IPS-15b (cell line): Measurements from ENCODE around the gene DOCK2.

Source experiments
- H3K27me3 ChIP-seq: one replicate; pipeline ENCODE4 v1.6.1; 2013; ENCODE audit warnings: low read length; ENCODE audit not compliant: control insufficient read depth, insufficient read depth
- H3K36me3 ChIP-seq: one replicate; pipeline ENCODE4 v1.6.1; 2013; ENCODE audit warnings: low read length; ENCODE audit not compliant: control insufficient read depth, insufficient read depth
- H3K4me1 ChIP-seq: one replicate; pipeline ENCODE4 v1.6.1; 2013; ENCODE audit warnings: mild to moderate bottlenecking, low read length; ENCODE audit not compliant: control insufficient read depth, insufficient read depth
- H3K4me3 ChIP-seq: one replicate; pipeline ENCODE4 v1.5.1; 2013; ENCODE audit warnings: low read depth, low read length
- H3K9ac ChIP-seq: one replicate; pipeline ENCODE4 v1.6.1; 2013; ENCODE audit warnings: low read depth, mild to moderate bottlenecking, low read length
- H3K9me3 ChIP-seq: one replicate; pipeline ENCODE4 v1.6.1; 2013; ENCODE audit warnings: mild to moderate bottlenecking, low read length; ENCODE audit not compliant: control insufficient read depth, insufficient read depth

The DOCK2 gene

DNA sequence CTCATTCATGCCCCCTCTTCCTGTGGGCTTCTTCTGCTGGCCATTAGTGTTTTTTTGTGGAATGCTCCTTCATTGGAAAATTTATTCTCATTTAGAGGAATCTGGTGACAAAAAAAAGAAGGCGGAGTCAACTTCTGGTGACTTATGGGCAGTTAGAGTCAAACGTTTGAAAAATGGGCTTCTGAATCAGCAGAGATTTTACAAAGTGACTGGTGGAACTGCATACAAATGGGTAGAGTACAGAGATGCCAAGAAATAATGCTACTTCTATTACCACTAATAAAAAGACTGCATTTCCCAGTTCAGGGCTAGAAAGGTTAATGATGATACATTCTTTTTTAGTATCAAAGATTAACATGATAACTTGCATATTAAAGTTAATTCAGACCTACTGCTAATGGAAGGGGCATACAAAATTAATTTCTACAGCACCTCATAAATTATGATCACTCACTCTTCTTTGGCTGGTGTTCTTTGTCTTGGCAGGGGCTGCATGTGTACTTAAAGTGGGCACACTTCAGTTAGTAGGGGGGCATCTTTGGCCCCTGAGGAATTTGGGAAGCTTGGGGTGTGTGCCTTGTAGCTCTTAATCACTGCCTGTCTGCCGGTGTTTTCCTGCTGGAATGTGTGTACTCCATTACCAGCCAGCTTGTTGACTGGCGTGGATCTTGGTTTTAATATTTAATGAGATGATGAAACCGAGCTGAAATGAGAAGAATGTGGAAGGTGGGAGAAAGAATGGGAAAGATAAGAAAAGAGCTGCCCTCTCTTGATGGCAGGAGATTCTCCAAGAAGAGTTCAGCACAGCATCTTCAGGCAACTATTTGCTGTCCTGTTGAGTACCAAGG is 148.9 kb downstream of the DOCK2 start:
- Histone ChIP-seq H3K36me3 (no peaks in the 10 kb centered on the region), H3K4me1 (no peaks in the 10 kb centered on the region), H3K9ac (no peak overlapping the region), H3K9me3 (no peaks in the 10 kb centered on the region), H3K27me3 (no peaks in the 10 kb centered on the region), H3K4me3 (no peak overlapping the region)

- no peaks in the 10 kb centered on the region for H3K36me3 ChIP-seq
- no peaks in the 10 kb centered on the region for H3K27me3 ChIP-seq
- H3K4me1 ChIP-seq = no peaks in the 10 kb centered on the region
- H3K9ac ChIP-seq = no peak overlapping the region
- no peaks in the 10 kb centered on the region for H3K9me3 ChIP-seq
- no peak overlapping the region for H3K4me3 ChIP-seq
Measured at GRCh38 chr5:169788168-169788567, 151.1 kb downstream of the DOCK2 start.

GRCh38 chr5:169789417-169789940 is 152.4 kb downstream of the DOCK2 start:
- no peaks in the 10 kb centered on the region for H3K27me3 ChIP-seq
- H3K36me3 ChIP-seq = no peaks in the 10 kb centered on the region
- no peak overlapping the region for H3K4me3 ChIP-seq
- H3K9ac ChIP-seq = no peak overlapping the region
- H3K4me1 ChIP-seq = no peaks in the 10 kb centered on the region
- H3K9me3 ChIP-seq = no peaks in the 10 kb centered on the region

GRCh38 chr5:169791251-169791650 is 154.2 kb downstream of the DOCK2 start:
- Histone ChIP-seq H3K36me3 (no peaks in the 10 kb centered on the region), H3K4me1 (no peaks in the 10 kb centered on the region), H3K9ac (no peak overlapping the region), H3K27me3 (no peaks in the 10 kb centered on the region), H3K9me3 (no peaks in the 10 kb centered on the region), H3K4me3 (no peak overlapping the region)

DNA sequence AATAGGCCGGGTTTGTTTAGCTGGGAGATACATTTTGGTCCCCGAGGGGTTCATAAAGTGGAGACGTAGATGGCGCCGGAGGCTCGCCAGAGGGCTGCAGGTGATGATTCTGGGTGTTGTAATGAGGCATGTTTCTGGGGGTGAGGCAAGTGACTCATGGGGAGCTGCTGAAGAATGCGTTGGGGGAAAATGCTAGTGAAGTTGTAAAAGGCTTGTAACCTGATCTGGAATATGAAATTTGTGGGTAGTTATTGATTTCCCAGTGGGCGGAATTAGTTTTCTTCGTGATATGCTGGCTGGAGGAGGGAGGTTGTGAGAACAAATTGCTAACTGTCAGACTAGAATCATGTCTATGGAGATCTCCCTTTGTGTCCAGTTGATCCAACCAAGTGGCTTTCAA is 158.3 kb downstream of the DOCK2 start:
- H3K36me3 ChIP-seq = no peaks in the 10 kb centered on the region
- peaks cover 8% of the 10 kb centered on the region for H3K4me1 ChIP-seq
- H3K9ac ChIP-seq = no peak overlapping the region
- no peak overlapping the region for H3K4me3 ChIP-seq
- no peaks in the 10 kb centered on the region for H3K9me3 ChIP-seq
- H3K27me3 ChIP-seq = no peaks in the 10 kb centered on the region

DNA sequence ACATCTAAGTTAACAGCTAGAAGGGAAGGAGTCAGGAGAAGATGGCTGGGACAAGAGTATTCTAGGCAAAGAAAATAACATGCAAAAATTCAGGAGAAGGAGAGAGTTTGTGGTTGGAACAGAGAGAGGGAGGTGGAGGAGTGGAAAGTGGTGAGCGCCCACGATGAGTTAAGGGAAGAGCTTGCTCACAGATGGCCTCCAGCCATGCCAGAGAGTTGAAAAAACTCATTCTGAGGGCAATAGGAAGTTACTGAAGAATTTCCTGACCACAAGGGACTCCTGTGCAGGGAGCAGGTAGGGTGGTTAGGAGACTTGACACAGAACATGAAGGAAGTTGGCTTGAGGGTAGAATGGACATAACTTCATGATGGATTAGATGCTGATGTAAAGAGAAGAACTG is 159.7 kb downstream of the DOCK2 start:
- Histone ChIP-seq H3K9ac (no peak overlapping the region), H3K4me1 (peaks cover 8% of the 10 kb centered on the region), H3K36me3 (no peaks in the 10 kb centered on the region), H3K9me3 (no peaks in the 10 kb centered on the region), H3K4me3 (no peak overlapping the region), H3K27me3 (no peaks in the 10 kb centered on the region)

GRCh38 chr5:169797577-169797976 is 160.5 kb downstream of the DOCK2 start:
- H3K36me3 ChIP-seq = no peaks in the 10 kb centered on the region
- no peak overlapping the region for H3K9ac ChIP-seq
- H3K4me3 ChIP-seq = no peak overlapping the region
- H3K9me3 ChIP-seq = no peaks in the 10 kb centered on the region
- peaks cover 8% of the 10 kb centered on the region for H3K4me1 ChIP-seq
- H3K27me3 ChIP-seq = no peaks in the 10 kb centered on the region

GRCh38 chr5:169798438-169798837 is 161.4 kb downstream of the DOCK2 start:
- Histone ChIP-seq H3K9ac (no peak overlapping the region), H3K4me3 (no peak overlapping the region), H3K27me3 (no peaks in the 10 kb centered on the region), H3K36me3 (no peaks in the 10 kb centered on the region), H3K4me1 (peaks cover 8% of the 10 kb centered on the region), H3K9me3 (no peaks in the 10 kb centered on the region)

GRCh38 chr5:169798906-169799660 is 162.0 kb downstream of the DOCK2 start:
- H3K4me3 ChIP-seq = no peak overlapping the region
- no peaks in the 10 kb centered on the region for H3K36me3 ChIP-seq
- peaks cover 8% of the 10 kb centered on the region for H3K4me1 ChIP-seq
- peak overlapping the region; percentile 39 for H3K9ac ChIP-seq
- H3K9me3 ChIP-seq = no peaks in the 10 kb centered on the region
- H3K27me3 ChIP-seq = no peaks in the 10 kb centered on the region

GRCh38 chr5:169801324-169801777 is 164.3 kb downstream of the DOCK2 start:
- no peaks in the 10 kb centered on the region for H3K27me3 ChIP-seq
- H3K4me1 ChIP-seq = peaks cover 8% of the 10 kb centered on the region
- H3K36me3 ChIP-seq = no peaks in the 10 kb centered on the region
- H3K4me3 ChIP-seq = no peak overlapping the region
- no peak overlapping the region for H3K9ac ChIP-seq
- H3K9me3 ChIP-seq = no peaks in the 10 kb centered on the region

GRCh38 chr5:169801781-169802180 is 164.7 kb downstream of the DOCK2 start:
- no peaks in the 10 kb centered on the region for H3K27me3 ChIP-seq
- no peaks in the 10 kb centered on the region for H3K9me3 ChIP-seq
- H3K4me3 ChIP-seq = no peak overlapping the region
- H3K9ac ChIP-seq = no peak overlapping the region
- peaks cover 8% of the 10 kb centered on the region for H3K4me1 ChIP-seq
- no peaks in the 10 kb centered on the region for H3K36me3 ChIP-seq
